Gastroesophageal sphincter (tissue), 3 donors: ENCODE data around the gene ZNF346.

Experiments used
- CTCF ChIP-seq, 4 experiments: fragments of 200-600 bp in 2 of 4; fragments of 450-650 bp in 2 of 4; sonication (generic) in 1 of 4; IDR thresholded peaks; one replicate each; pipeline ENCODE4 v1.5.1; 2017 to 2019; ENCODE audit warnings: antibody characterized with exemption in 4 of 4, mild to moderate bottlenecking in 2 of 4, moderate library complexity in 2 of 4
- POLR2A ChIP-seq, 2 donors: fragments of 450-650 bp; IDR thresholded peaks; one replicate each; pipeline ENCODE4 v1.6.1; 2017; ENCODE audit warnings: antibody characterized with exemption in 2 of 2, mild to moderate bottlenecking in 2 of 2, moderate library complexity in 1 of 2
- POLR2AphosphoS5 ChIP-seq: sonication (generic); formaldehyde crosslinking; IDR thresholded peaks from one replicate; pipeline ENCODE4 v1.6.1; 2017; ENCODE audit warnings: antibody characterized with exemption

GRCh38 chr5:177092178-177093081 lies 69.9 kb downstream of the ZNF346 start:
- TF ChIP-seq POLR2A (IDR thresholded peaks at IDR 0.05) (no peak), CTCF (IDR thresholded peaks at IDR 0.05) (no peak), POLR2AphosphoS5 (no peak)
